Caco-2 (cell line): ENCODE data around the gene NMRK2. TPM values are rescaled to one million over a fixed set of nuclear protein-coding genes. Genes with fewer than 3 reads are reported as not detected.

Experiments
- BruUV-seq: library from RNA; stranded (reverse); fragments of 400-500 nt; replicated peaks from 2 replicates; lab custom pipeline; 2021; lab: Mats Ljungman, UMichigan
- CTCF ChIA-PET: fragments of 300-600 bp; sonication (Branson Sonifier 250); formaldehyde crosslinking; loops from one replicate; lab custom pipeline; 2022; ENCODE audit warnings: antibody characterized with exemption; lab: Charles Lee
- POLR2A ChIA-PET: fragments of 300-600 bp; sonication (Branson Sonifier 250); formaldehyde crosslinking; loops from one replicate; lab custom pipeline; 2022; ENCODE audit warnings: antibody characterized with exemption; lab: Charles Lee
- DNase-seq, 2 experiments: peaks; one replicate each; pipeline versions ENCODE4 v3.0.0 to v3.0.0-alpha.2; 2020 to 2022
- H3K27me3 ChIP-seq: replicated peaks from 2 replicates; pipeline ENCODE4 v1.6.0; 2011; ENCODE audit warnings: low read length; ENCODE audit not compliant: control insufficient read depth, insufficient read depth
- H3K36me3 ChIP-seq: 2 replicates; pipeline ENCODE4 v1.5.1; 2011; ENCODE audit warnings: low read length; ENCODE audit not compliant: control insufficient read depth, insufficient read depth
- H3K4me1 ChIP-seq: fragments of 250-450 bp; sonication (Bioruptor Pico); 2 replicates; pipeline ENCODE4 v1.5.1; 2020; ENCODE audit warnings: mild to moderate bottlenecking
- H3K4me3 ChIP-seq: 2 replicates; pipeline ENCODE4 v1.5.1; 2011; ENCODE audit warnings: low read depth, mild to moderate bottlenecking, control low read depth, low read length
- H3K9me3 ChIP-seq: fragments of 250-450 bp; sonication (Bioruptor Pico); 2 replicates; pipeline ENCODE4 v1.5.1; 2020; ENCODE audit warnings: mild to moderate bottlenecking, moderate library complexity
- H3K27ac Mint-ChIP-seq: one replicate; pipeline ENCODE4 v1.8.0; 2022; ENCODE audit warnings: mixed read lengths; ENCODE audit not compliant: unreplicated experiment
- H3K27me3 Mint-ChIP-seq: one replicate; pipeline ENCODE4 v1.8.0; 2022; ENCODE audit warnings: mixed read lengths; ENCODE audit not compliant: insufficient read depth, unreplicated experiment
- H3K36me3 Mint-ChIP-seq: one replicate; pipeline ENCODE4 v1.8.0; 2022; ENCODE audit warnings: mild to moderate bottlenecking, mixed read lengths; ENCODE audit not compliant: insufficient read depth, unreplicated experiment
- H3K4me1 Mint-ChIP-seq: one replicate; pipeline ENCODE4 v1.8.0; 2022; ENCODE audit warnings: low read depth, mixed read lengths; ENCODE audit not compliant: unreplicated experiment
- H3K4me3 Mint-ChIP-seq: one replicate; pipeline ENCODE4 v1.8.0; 2022; ENCODE audit warnings: mild to moderate bottlenecking, moderate library complexity, mixed read lengths; ENCODE audit not compliant: unreplicated experiment
- H3K9me3 Mint-ChIP-seq: one replicate; pipeline ENCODE4 v1.8.0; 2022; ENCODE audit warnings: mixed read lengths; ENCODE audit not compliant: unreplicated experiment
- CTCF ChIP-seq, 2 experiments: fragments of 200-600 bp in 1 of 2; IDR thresholded peaks; 1 replicate in 1 of 2; 2 replicates in 1 of 2; pipeline versions ENCODE4 v1.5.1 to v1.8.0; 2011 to 2022; ENCODE audit warnings: antibody characterized with exemption in 1 of 2, control low read depth in 1 of 2, inconsistent platforms in 1 of 2, low read depth in 1 of 2, low read length in 1 of 2, mild to moderate bottlenecking in 1 of 2, moderate library complexity in 1 of 2; ENCODE audit not compliant: insufficient read depth in 1 of 2, severe bottlenecking in 1 of 2, unreplicated experiment in 1 of 2
- intact Hi-C: fragments of 100-400 bp; cut with micrococcal nuclease; formaldehyde crosslinking; loops from one replicate; pipeline ENCODE4 v1.10.0; 2022; ENCODE audit not compliant: unreplicated experiment
- total RNA-seq: library from RNA; stranded (reverse); gene quantifications from 2 replicates; pipeline ENCODE4 v1.2.3, GENCODE V29; 2022

NMRK2 gene
- total RNA-seq, 1 experiment from 2014 or later, result not detected

GRCh38 chr19:3970808-3971598 is 38.1 kb downstream of the NMRK2 start, which contains the start of gene DAPK3:
Gene DAPK3 (minus strand): TSS chr19:3971099. CDS start chr19:3969735, 1,364 bp downstream.
- peak within 1 kb of the TSS; percentile 78 for H3K4me3 Mint-ChIP-seq
- H3K27me3 Mint-ChIP-seq, result no peaks in the 10 kb centered on the region
- H3K9me3 Mint-ChIP-seq, result no peaks in the 10 kb centered on the region
- intact Hi-C loops, result no loop called here
- H3K4me1 Mint-ChIP-seq, result peaks cover 22% of the 10 kb centered on the region
- H3K36me3 ChIP-seq, result peaks cover 1% of the 10 kb centered on the region; the same call in 1 of the 2 replicates
- peaks cover 28% of the 10 kb centered on the region for H3K4me1 ChIP-seq
- peak within 1 kb of the TSS; percentile 97 for H3K4me3 ChIP-seq
- ChIA-PET CTCF (interaction anchor here (0.5 to 1.9 kb wide), 6 partner anchors 14 to 229 kb away, joined by 3 to 21 read pairs (median 4); partner anchors contain the start of gene EEF2), POLR2A (interaction anchor here (0.6 to 3.6 kb wide), 5 partner anchors 11 to 431 kb away, joined by 3 to 67 read pairs (median 5); partner anchors contain the start of gene EEF2)
- no peaks in the 10 kb centered on the region for H3K9me3 ChIP-seq
- peak; percentile 98 for DNase-seq
- peaks cover 67% of the 10 kb centered on the region for H3K36me3 Mint-ChIP-seq
- no peak for TF ChIP-seq CTCF (IDR thresholded peaks at IDR 0.05; ENCODE audit: insufficient read depth in 1 of 2, low read depth in 1 of 2, low read length in 1 of 2, severe bottlenecking in 1 of 2, unreplicated experiment in 1 of 2)
- H3K27me3 ChIP-seq, result no peaks in the 10 kb centered on the region
- H3K27ac Mint-ChIP-seq, result peak within 1 kb of the TSS; percentile 79
- BruUV-seq, result no TSS peak

GRCh38 chr19:3975144-3975543 is 42.3 kb downstream of the NMRK2 start:
- Histone ChIP-seq H3K27me3 (no peaks in the 10 kb centered on the region), H3K9me3 (no peaks in the 10 kb centered on the region), H3K36me3 (peaks cover 19% of the 10 kb centered on the region), H3K4me3 (no peak overlapping the region), H3K4me1 (no peaks in the 10 kb centered on the region)
- Mint-ChIP-seq H3K4me1 (peaks cover 2% of the 10 kb centered on the region), H3K4me3 (no peak overlapping the region), H3K27me3 (no peaks in the 10 kb centered on the region), H3K9me3 (no peaks in the 10 kb centered on the region), H3K27ac (no peak overlapping the region), H3K36me3 (peaks cover 68% of the 10 kb centered on the region)
- DNase-seq, result no peak
- POLR2A ChIA-PET, result no interaction called here
- TF ChIP-seq CTCF (IDR thresholded peaks at IDR 0.05; ENCODE audit: insufficient read depth in 1 of 2, low read depth in 1 of 2, low read length in 1 of 2, severe bottlenecking in 1 of 2, unreplicated experiment in 1 of 2), result no peak
- intact Hi-C loops, result no loop called here
- BruUV-seq, result no TSS peak
- CTCF ChIA-PET, result interaction anchor here (0.6 to 0.7 kb wide), 2 partner anchors 9 to 13 kb away, joined by 5 to 7 read pairs; no protein-coding TSS in a partner anchor

- H3K4me1 ChIP-seq, result no peaks in the 10 kb centered on the region
- no peak for TF ChIP-seq CTCF (IDR thresholded peaks at IDR 0.05; ENCODE audit: insufficient read depth in 1 of 2, low read depth in 1 of 2, low read length in 1 of 2, severe bottlenecking in 1 of 2, unreplicated experiment in 1 of 2)
- POLR2A ChIA-PET, result no interaction called here
- Mint-ChIP-seq H3K27me3 (no peaks in the 10 kb centered on the region), H3K4me3 (no peak overlapping the region), H3K27ac (no peak overlapping the region), H3K36me3 (peaks cover 68% of the 10 kb centered on the region), H3K4me1 (no peaks in the 10 kb centered on the region), H3K9me3 (no peaks in the 10 kb centered on the region)
- BruUV-seq, result no TSS peak
- no peaks in the 10 kb centered on the region for H3K27me3 ChIP-seq
- CTCF ChIA-PET, result interaction anchor here (0.7 kb wide), 1 partner anchor 8 kb away, joined by 5 read pairs; no protein-coding TSS in a partner anchor
- H3K4me3 ChIP-seq, result no peak overlapping the region
- peaks cover 20% of the 10 kb centered on the region for H3K36me3 ChIP-seq
- H3K9me3 ChIP-seq, result no peaks in the 10 kb centered on the region
- intact Hi-C loops, result no loop called here
- DNase-seq, result no peak
These were observed 42.8 kb downstream of the NMRK2 start for GRCh38 chr19:3975637-3976087.
